Stomach (tissue), 4 donors: ENCODE data around the gene SLC25A31.

Source experiments
- CTCF ChIP-seq, 7 experiments: fragments of 450-650 bp in 4 of 7; fragments of 200-600 bp in 3 of 7; sonication (generic) in 3 of 7; IDR thresholded peaks; one replicate each; pipeline ENCODE4 v1.5.1; 2016 to 2019; ENCODE audit warnings: antibody characterized with exemption in 7 of 7, control low read depth in 2 of 7, mild to moderate bottlenecking in 1 of 7
- EP300 ChIP-seq: sonication (generic); formaldehyde crosslinking; IDR thresholded peaks from one replicate; pipeline ENCODE4 v1.6.1; 2017; ENCODE audit warnings: antibody characterized with exemption

- TF ChIP-seq CTCF (IDR thresholded peaks at IDR 0.05) (no peak), EP300 (no peak)
These were observed 41.5 kb downstream of the SLC25A31 start for GRCh38 chr4:127771535-127772275.
